CD4-positive, CD25-positive, alpha-beta regulatory T cell (primary cell): ENCODE data around the gene CCNB2. TPM values are rescaled to one million over a fixed set of nuclear protein-coding genes. Genes with fewer than 3 reads are reported as not detected.

Experiments
- ATAC-seq, 2 donors: fragments of 150-1000 bp; cut with Tn5 transposase; one replicate each; pipeline ENCODE4 v1.10.0; 2021; ENCODE audit warnings: low read depth in 2 of 2, moderate number of reproducible peaks in 2 of 2, moderate library complexity in 1 of 2
- DNase-seq, 3 donors: peaks; one replicate each; pipeline versions ENCODE4 v3.0.0 to v3.0.0-alpha.2; 2012 to 2022; ENCODE audit warnings: mixed read lengths in 1 of 3
- H3K27ac ChIP-seq: one replicate; pipeline ENCODE4 v1.7.0; 2013; ENCODE audit warnings: mild to moderate bottlenecking, low read length; ENCODE audit not compliant: insufficient read depth, poor library complexity, severe bottlenecking
- H3K27me3 ChIP-seq: one replicate; pipeline ENCODE4 v1.7.0; 2013; ENCODE audit warnings: low read length; ENCODE audit not compliant: control insufficient read depth, insufficient read depth
- H3K36me3 ChIP-seq: one replicate; pipeline ENCODE4 v1.7.0; 2013; ENCODE audit warnings: mild to moderate bottlenecking, low read length, moderate library complexity; ENCODE audit not compliant: control insufficient read depth, insufficient read depth
- H3K4me1 ChIP-seq: 2 replicates; pipeline ENCODE4 v1.7.0; 2013; ENCODE audit warnings: mild to moderate bottlenecking, low read length; ENCODE audit not compliant: insufficient read depth, control insufficient read depth, poor library complexity, severe bottlenecking
- H3K4me3 ChIP-seq: one replicate; pipeline ENCODE4 v1.7.0; 2013; ENCODE audit warnings: low read depth, mild to moderate bottlenecking, low read length, moderate library complexity
- H3K9me3 ChIP-seq, 2 experiments: 1 replicate in 1 of 2; 2 replicates in 1 of 2; pipeline ENCODE4 v1.7.0; 2013; ENCODE audit warnings: low read length in 2 of 2, mild to moderate bottlenecking in 1 of 2, moderate library complexity in 1 of 2; ENCODE audit not compliant: control insufficient read depth in 2 of 2
- H3K27ac Mint-ChIP-seq, 3 donors: one replicate each; pipeline ENCODE4 v1.8.0; 2020 to 2022; ENCODE audit warnings: mild to moderate bottlenecking in 3 of 3, mixed read lengths in 3 of 3, moderate library complexity in 2 of 3
- H3K27me3 Mint-ChIP-seq: one replicate; pipeline ENCODE4 v1.8.0; 2022; ENCODE audit warnings: mild to moderate bottlenecking, mixed read lengths
- H3K36me3 Mint-ChIP-seq: one replicate; pipeline ENCODE4 v1.8.0; 2020; ENCODE audit warnings: mixed read lengths
- H3K4me1 Mint-ChIP-seq, 4 donors: one replicate each; pipeline ENCODE4 v1.8.0; 2020 to 2022; ENCODE audit warnings: mixed read lengths in 4 of 4, mild to moderate bottlenecking in 1 of 4
- H3K4me3 Mint-ChIP-seq, 4 donors: one replicate each; pipeline ENCODE4 v1.8.0; 2020 to 2022; ENCODE audit warnings: mild to moderate bottlenecking in 4 of 4, mixed read lengths in 4 of 4, moderate library complexity in 3 of 4
- H3K9me3 Mint-ChIP-seq, 7 donors: one replicate each; pipeline ENCODE4 v1.8.0; 2020 to 2022; ENCODE audit warnings: mixed read lengths in 7 of 7, mild to moderate bottlenecking in 3 of 7, moderate library complexity in 2 of 7
- polyA plus RNA-seq, 4 donors: library from polyadenylated mRNA; unstranded; fragments of 300-500 nt; fragmentation: Illumina TruSeq; gene quantifications; one replicate each; pipeline ENCODE4 v1.2.3, GENCODE V29; 2021
- total RNA-seq: library from RNA; stranded (reverse); gene quantifications from one replicate; pipeline ENCODE4 v1.2.3, GENCODE V29; 2022

CCNB2 gene
- total and polyA plus RNA-seq, 5 donors from 2014 or later, result 1.8 to 15.9 (median 6.2) TPM

DNA sequence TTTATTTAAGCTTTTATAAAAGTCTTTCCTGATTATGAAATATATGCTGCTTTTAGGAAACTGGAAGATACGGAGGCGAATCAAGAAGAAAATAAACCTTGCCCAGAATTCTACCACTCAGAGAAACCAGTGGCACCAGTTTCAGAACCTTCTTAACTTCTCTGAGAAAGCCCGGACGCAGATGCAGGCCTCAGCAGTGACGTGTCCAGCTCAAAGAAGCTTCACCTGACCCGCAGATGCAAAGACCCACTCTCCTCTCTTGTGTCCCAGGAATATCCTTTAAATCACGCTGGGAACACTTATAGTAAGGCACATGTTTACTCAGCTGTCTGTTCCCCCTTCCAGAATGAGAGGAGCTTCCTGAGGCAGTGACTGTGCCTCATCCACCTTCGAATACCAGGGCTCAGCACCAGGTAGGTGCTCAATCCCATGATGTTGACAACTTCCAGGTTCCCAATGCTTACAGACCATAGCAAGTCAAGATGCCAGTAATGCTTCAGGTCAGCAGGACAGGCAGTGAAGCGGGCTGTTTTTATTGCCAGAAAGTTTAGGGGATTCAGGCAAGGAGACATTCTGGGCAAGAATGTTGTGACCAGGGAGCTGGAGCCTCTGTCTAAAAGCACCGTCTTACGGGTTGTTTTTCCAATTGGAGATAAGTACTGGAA, 61.8 kb downstream of the CCNB2 start:
- Histone ChIP-seq H3K27me3 (no peaks in the 10 kb centered on the region), H3K9me3 (no peaks in the 10 kb centered on the region), H3K4me3 (no peak overlapping the region), H3K27ac (no peak overlapping the region), H3K4me1 (no peaks in the 10 kb centered on the region), H3K36me3 (no peaks in the 10 kb centered on the region)
- ATAC-seq, result no peak
- no peaks in the 10 kb centered on the region for H3K9me3 Mint-ChIP-seq
- H3K27me3 Mint-ChIP-seq, result no peaks in the 10 kb centered on the region
- H3K36me3 Mint-ChIP-seq, result no peaks in the 10 kb centered on the region
- H3K4me3 Mint-ChIP-seq, result no peak overlapping the region
- no peak overlapping the region for H3K27ac Mint-ChIP-seq
- DNase-seq, result no peak
- H3K4me1 Mint-ChIP-seq, result no peaks in the 10 kb centered on the region

DNA sequence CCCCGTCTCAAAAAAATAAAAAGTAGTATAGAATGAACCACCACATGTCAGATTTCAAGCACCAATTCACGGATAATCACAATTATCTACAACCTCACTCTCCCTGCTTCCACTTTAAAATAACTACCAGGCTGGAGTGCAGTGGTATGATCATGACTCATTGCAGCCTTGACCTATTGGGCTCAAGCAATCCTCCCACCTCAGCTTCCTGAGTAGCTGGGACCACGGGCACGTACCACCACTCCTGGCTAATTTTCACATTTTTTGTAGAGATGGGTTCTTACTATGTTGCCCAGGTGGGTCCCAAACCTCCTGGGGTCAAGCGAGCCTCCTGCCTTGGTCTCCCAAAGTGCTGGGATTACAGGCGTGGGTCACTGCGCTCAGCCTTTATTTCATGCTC, 63.6 kb downstream of the CCNB2 start:
- Histone ChIP-seq H3K36me3 (no peaks in the 10 kb centered on the region), H3K27me3 (no peaks in the 10 kb centered on the region), H3K27ac (no peak overlapping the region), H3K4me3 (no peak overlapping the region), H3K9me3 (no peaks in the 10 kb centered on the region), H3K4me1 (no peaks in the 10 kb centered on the region)
- ATAC-seq, result no peak
- H3K4me1 Mint-ChIP-seq, result no peaks in the 10 kb centered on the region
- H3K27ac Mint-ChIP-seq, result no peak overlapping the region
- no peaks in the 10 kb centered on the region for H3K9me3 Mint-ChIP-seq
- H3K27me3 Mint-ChIP-seq, result no peaks in the 10 kb centered on the region
- DNase-seq, result no peak
- no peak overlapping the region for H3K4me3 Mint-ChIP-seq
- H3K36me3 Mint-ChIP-seq, result no peaks in the 10 kb centered on the region

DNA sequence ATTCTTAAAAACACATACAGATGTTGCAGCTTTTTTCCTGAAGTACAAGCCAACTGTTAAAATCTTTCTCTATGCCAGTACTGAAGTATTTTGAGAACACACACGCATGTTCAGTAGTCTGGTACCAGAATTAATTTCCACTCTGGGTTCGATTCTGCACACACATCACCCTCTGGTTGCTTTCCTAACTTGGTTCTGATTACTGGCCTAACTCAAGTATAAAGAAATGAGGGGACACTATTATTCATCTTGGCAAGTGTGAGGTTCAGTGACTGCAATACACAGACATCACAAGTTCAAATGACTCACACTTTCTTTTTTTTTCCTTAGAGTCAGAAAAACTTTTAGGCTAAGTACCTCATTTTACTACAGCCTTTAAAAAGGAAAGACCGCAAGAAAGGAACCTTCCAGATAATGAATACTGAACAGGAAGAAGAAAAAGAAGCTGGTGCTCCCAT, 64.3 kb downstream of the CCNB2 start:
- Mint-ChIP-seq H3K4me3 (no peak overlapping the region), H3K27ac (no peak overlapping the region), H3K9me3 (no peaks in the 10 kb centered on the region), H3K4me1 (no peaks in the 10 kb centered on the region), H3K36me3 (no peaks in the 10 kb centered on the region), H3K27me3 (no peaks in the 10 kb centered on the region)
- no peaks in the 10 kb centered on the region for H3K27me3 ChIP-seq
- no peaks in the 10 kb centered on the region for H3K36me3 ChIP-seq
- no peak overlapping the region for H3K27ac ChIP-seq
- no peaks in the 10 kb centered on the region for H3K9me3 ChIP-seq
- no peak overlapping the region for H3K4me3 ChIP-seq
- H3K4me1 ChIP-seq, result no peaks in the 10 kb centered on the region
- no peak for ATAC-seq
- no peak for DNase-seq

DNA sequence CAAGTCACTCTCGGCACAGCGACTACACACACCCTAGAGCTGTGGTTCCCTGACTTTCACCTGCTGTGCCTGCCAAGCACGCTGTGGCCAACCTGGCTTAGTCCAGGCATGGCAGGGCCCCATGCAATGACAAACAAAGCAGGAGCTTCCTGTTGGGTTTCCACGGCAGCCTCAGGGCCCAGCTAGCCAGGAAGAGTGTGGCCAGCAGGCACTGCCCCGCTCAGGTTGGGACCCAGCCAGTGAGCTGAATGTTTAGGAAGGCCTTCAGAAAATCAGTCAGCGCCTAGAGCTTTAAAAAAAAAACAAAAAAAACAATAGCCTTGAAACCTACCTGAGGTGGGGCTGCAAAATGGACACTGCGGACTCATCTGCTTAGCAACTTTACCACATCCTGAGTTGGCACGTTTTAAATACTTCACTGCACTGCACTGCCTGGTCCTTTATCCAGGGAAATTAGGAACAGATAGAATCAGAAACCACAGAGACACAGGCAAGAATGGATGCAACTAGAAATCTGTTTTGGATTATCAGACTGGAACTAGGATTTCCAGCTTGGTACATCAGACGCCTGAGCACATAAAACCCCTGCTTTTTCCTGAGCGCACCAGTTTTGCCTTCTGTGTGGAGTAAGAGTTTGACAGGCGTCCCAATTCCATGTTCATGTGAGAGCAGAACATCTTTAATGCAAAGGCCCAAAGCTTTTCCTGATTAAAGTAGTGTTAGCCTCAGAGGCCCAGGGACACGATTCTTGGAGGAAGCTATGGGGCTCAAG, 65.5 kb downstream of the CCNB2 start:
- H3K36me3 ChIP-seq, result no peaks in the 10 kb centered on the region

DNA sequence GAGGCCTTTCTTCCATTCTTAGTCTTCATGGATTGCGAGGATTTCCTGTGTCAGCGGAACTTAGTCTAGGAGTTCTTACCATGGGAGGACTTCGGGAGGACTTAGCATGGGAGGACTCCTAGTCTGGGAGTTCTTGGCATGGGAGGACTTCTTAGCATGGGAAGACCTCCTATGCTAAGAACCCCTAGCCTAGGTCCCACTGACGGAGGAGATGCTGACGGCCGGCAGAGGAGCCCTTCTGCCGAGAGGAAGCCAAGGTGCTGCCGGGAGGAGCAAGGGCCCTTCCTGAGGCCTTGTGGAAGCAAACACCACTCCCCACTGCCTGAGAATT, 66.1 kb downstream of the CCNB2 start:
- Histone ChIP-seq H3K9me3 (no peaks in the 10 kb centered on the region), H3K36me3 (no peaks in the 10 kb centered on the region), H3K27ac (no peak overlapping the region), H3K4me1 (no peaks in the 10 kb centered on the region), H3K27me3 (no peaks in the 10 kb centered on the region), H3K4me3 (no peak overlapping the region)
- Mint-ChIP-seq H3K27me3 (peaks cover 5% of the 10 kb centered on the region), H3K36me3 (no peaks in the 10 kb centered on the region), H3K4me3 (no peak overlapping the region), H3K9me3 (peaks cover 0 to 2% (median 0%) of the 10 kb centered on the region in 7 donors), H3K27ac (no peak overlapping the region), H3K4me1 (peaks cover 0 to 4% (median 0%) of the 10 kb centered on the region in 4 donors)
- DNase-seq (no peak), ATAC-seq (no peak)

More for the DNA sequence above, 65.5 kb downstream of the CCNB2 start:
- peak overlapping the region in 1 of 3 donors; percentile 52 for H3K27ac Mint-ChIP-seq
- no peaks in the 10 kb centered on the region for H3K9me3 ChIP-seq
- H3K36me3 Mint-ChIP-seq, result no peaks in the 10 kb centered on the region
- ATAC-seq, result no peak
- H3K4me3 Mint-ChIP-seq, result no peak overlapping the region
- H3K4me1 Mint-ChIP-seq, result peaks cover 0 to 4% (median 0%) of the 10 kb centered on the region in 4 donors
- H3K27ac ChIP-seq, result no peak overlapping the region
- no peaks in the 10 kb centered on the region for H3K27me3 ChIP-seq
- H3K4me1 ChIP-seq, result no peaks in the 10 kb centered on the region
- H3K4me3 ChIP-seq, result no peak overlapping the region
- no peaks in the 10 kb centered on the region for H3K9me3 Mint-ChIP-seq
- peaks cover 5% of the 10 kb centered on the region for H3K27me3 Mint-ChIP-seq
- peak in 1 of 3 donors; percentile 16 for DNase-seq

DNA sequence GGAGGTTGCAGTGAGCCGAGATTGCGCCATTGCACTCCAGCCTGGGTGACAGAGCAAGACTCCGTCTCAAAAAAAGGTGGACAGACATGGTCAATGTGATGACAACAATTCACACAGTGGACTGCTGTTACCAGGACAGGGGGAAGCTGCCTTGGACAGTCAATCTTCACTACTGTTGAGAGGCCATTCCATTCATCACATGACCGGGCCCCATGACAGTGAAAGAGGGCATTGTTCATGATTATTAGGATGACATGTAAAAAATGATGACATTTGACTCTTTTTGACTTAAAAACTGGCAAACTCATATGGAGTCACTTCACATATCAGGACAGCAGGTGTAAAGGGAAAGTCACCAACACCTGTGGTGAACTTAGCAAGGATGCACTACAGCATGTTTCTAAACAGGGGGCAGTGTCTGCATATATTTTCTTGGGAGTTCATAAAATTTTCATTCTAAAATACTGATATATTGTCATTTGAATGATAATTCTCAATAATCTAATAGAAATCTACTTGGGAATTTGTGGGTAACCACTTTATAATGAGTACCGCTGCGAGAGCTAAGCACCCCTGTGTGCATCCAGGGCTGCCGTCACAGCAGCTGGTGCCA, 67.4 kb downstream of the CCNB2 start:
- Histone ChIP-seq H3K4me1 (no peaks in the 10 kb centered on the region), H3K9me3 (no peaks in the 10 kb centered on the region), H3K27me3 (no peaks in the 10 kb centered on the region), H3K4me3 (no peak overlapping the region), H3K36me3 (no peaks in the 10 kb centered on the region), H3K27ac (no peak overlapping the region)
- H3K27me3 Mint-ChIP-seq, result peaks cover 10% of the 10 kb centered on the region
- H3K4me3 Mint-ChIP-seq, result no peak overlapping the region
- no peaks in the 10 kb centered on the region for H3K36me3 Mint-ChIP-seq
- peaks cover 0 to 4% (median 0%) of the 10 kb centered on the region in 4 donors for H3K4me1 Mint-ChIP-seq
- no peak overlapping the region for H3K27ac Mint-ChIP-seq
- no peak for DNase-seq
- no peak for ATAC-seq
- peaks cover 0 to 2% (median 0%) of the 10 kb centered on the region in 7 donors for H3K9me3 Mint-ChIP-seq

DNA sequence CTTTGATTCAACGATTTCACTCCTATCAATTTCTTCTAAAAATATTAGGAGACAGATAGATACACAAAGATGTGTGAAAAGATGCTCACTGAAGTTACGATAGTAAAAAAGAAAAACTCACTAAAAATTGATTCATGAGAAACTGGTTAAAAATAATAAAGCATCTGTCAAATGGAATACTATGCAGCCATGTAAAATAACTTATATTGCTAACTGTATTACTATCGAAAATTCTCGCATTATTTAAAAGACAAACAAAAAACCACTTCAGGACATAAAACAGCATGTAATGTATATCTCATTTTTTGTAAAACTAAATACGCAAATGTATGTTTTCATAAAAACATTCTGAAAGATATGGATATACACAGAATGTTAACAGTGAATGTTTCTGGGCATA, 68.2 kb downstream of the CCNB2 start:
- Mint-ChIP-seq H3K4me1 (peaks cover 0 to 4% (median 0%) of the 10 kb centered on the region in 4 donors), H3K27me3 (peaks cover 10% of the 10 kb centered on the region), H3K9me3 (peaks cover 0 to 2% (median 0%) of the 10 kb centered on the region in 7 donors), H3K4me3 (no peak overlapping the region), H3K27ac (no peak overlapping the region), H3K36me3 (no peaks in the 10 kb centered on the region)
- Histone ChIP-seq H3K36me3 (no peaks in the 10 kb centered on the region), H3K9me3 (no peaks in the 10 kb centered on the region), H3K27me3 (no peaks in the 10 kb centered on the region), H3K4me1 (no peaks in the 10 kb centered on the region), H3K27ac (no peak overlapping the region), H3K4me3 (no peak overlapping the region)
- ATAC-seq (no peak), DNase-seq (no peak)
